Gastroesophageal sphincter (tissue), 3 donors: ENCODE results near the gene RPS10.

ENCODE experiments used
- CTCF ChIP-seq, 4 experiments: fragments of 200-600 bp in 2 of 4; fragments of 450-650 bp in 2 of 4; sonication (generic) in 1 of 4; IDR thresholded peaks; one replicate each; pipeline ENCODE4 v1.5.1; 2017 to 2019; ENCODE audit warnings: antibody characterized with exemption in 4 of 4, mild to moderate bottlenecking in 2 of 4, moderate library complexity in 2 of 4
- EP300 ChIP-seq: sonication (generic); formaldehyde crosslinking; IDR thresholded peaks from one replicate; pipeline ENCODE4 v1.6.1; 2017; ENCODE audit warnings: antibody characterized with exemption, mild to moderate bottlenecking
- POLR2AphosphoS5 ChIP-seq: sonication (generic); formaldehyde crosslinking; IDR thresholded peaks from one replicate; pipeline ENCODE4 v1.6.1; 2017; ENCODE audit warnings: antibody characterized with exemption

GRCh38 chr6:34465531-34466241, 39.8 kb upstream of the RPS10 start, which contains the start of gene PACSIN1:
- TF ChIP-seq CTCF (IDR thresholded peaks at IDR 0.05) (no peak), EP300 (no peak), POLR2AphosphoS5 (no peak)
